Measurements from ENCODE around the gene ITPRID1. TPM values are rescaled to one million over a fixed set of nuclear protein-coding genes. Genes with fewer than 3 reads are reported as not detected.
"Not testable (repeated sequence)": the region's sequence is repeated elsewhere in the genome, so short reads cannot be mapped to it uniquely, and the experiment has no call there.

The ITPRID1 gene
- total RNA-seq, 1 donor from 2014 or later: not detected

- Histone ChIP-seq H3K27ac (no peak overlapping the region), H3K4me1 (no peaks in the 10 kb centered on the region), H3K36me3 (no peaks in the 10 kb centered on the region), H3K4me3 (no peak overlapping the region), H3K27me3 (no peaks in the 10 kb centered on the region), H3K9me3 (no peaks in the 10 kb centered on the region)
- intact Hi-C loops (cut with DNase I): no loop called here
- no peak for DNase-seq (ENCODE audit: low spot score in 2 of 2)
- TF ChIP-seq, protein P1, sequence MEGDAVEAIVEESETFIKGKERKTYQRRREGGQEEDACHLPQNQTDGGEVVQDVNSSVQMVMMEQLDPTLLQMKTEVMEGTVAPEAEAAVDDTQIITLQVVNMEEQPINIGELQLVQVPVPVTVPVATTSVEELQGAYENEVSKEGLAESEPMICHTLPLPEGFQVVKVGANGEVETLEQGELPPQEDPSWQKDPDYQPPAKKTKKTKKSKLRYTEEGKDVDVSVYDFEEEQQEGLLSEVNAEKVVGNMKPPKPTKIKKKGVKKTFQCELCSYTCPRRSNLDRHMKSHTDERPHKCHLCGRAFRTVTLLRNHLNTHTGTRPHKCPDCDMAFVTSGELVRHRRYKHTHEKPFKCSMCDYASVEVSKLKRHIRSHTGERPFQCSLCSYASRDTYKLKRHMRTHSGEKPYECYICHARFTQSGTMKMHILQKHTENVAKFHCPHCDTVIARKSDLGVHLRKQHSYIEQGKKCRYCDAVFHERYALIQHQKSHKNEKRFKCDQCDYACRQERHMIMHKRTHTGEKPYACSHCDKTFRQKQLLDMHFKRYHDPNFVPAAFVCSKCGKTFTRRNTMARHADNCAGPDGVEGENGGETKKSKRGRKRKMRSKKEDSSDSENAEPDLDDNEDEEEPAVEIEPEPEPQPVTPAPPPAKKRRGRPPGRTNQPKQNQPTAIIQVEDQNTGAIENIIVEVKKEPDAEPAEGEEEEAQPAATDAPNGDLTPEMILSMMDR (IDR thresholded peaks at IDR 0.05): no peak
These were observed 13.0 kb downstream of the ITPRID1 start for GRCh38 chr7:31526864-31527263.

DNA sequence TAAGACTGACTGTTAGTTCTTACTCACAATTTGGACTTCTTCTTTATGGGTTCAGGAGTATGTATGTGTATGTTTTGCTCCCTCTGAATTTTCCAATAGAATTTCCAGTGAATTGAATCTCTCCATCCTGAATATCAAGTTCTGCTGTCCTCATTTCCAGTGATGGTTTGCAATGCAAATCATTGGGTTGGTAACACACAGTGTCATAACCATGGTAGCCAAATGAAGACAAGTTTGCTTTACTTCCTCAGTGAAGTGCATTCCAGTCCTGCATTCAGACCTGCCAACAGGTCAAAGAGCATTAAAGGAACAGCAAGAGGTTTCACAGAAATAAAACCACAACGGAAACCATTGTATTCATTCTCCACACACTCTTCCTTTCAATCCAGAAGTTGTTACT is 15.2 kb downstream of the ITPRID1 start:
- no peaks in the 10 kb centered on the region for H3K4me1 ChIP-seq
- no peak overlapping the region for H3K27ac ChIP-seq
- no peak overlapping the region for H3K4me3 ChIP-seq
- H3K9me3 ChIP-seq: no peaks in the 10 kb centered on the region
- H3K36me3 ChIP-seq: no peaks in the 10 kb centered on the region
- TF ChIP-seq, protein P1 (IDR thresholded peaks at IDR 0.05): no peak
- H3K27me3 ChIP-seq: no peaks in the 10 kb centered on the region
- intact Hi-C loops (cut with DNase I): no loop called here
- DNase-seq (ENCODE audit: low spot score in 2 of 2): no peak

DNA sequence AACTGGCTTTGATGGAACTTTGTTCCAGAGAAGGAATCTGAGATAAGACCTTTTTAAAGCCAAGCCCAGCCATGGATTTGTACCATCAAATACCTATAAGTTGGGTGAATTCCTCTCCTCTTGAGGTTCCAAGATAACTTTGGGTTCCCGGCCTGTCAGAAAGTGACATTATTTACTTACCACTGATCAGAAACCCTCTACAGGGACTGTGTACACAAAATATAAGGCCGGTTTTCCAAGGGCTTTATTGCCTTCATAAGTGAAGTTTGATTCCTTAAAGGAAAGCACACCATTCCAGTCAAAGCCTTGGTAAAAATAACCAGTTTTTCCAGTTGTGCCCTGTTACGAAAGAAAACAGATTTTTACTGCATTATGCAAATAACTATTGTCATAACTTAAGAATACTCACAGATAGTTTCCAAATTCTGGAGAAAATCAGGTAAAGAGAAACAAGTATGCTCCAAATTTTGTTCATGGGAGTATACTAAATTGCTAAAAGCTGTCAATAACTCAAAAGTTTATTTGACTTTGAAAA is 26.8 kb downstream of the ITPRID1 start:
- H3K27ac ChIP-seq; H3K4me1 ChIP-seq; intact Hi-C loops (cut with DNase I); H3K4me3 ChIP-seq; H3K36me3 ChIP-seq; H3K27me3 ChIP-seq; DNase-seq (ENCODE audit: low spot score in 2 of 2); H3K9me3 ChIP-seq: not testable (repeated sequence)

- no peak overlapping the region for H3K27ac ChIP-seq
- TF ChIP-seq, protein P1 (IDR thresholded peaks at IDR 0.05): no peak
These were observed 31.7 kb downstream of the ITPRID1 start for GRCh38 chr7:31545549-31545948.

DNA sequence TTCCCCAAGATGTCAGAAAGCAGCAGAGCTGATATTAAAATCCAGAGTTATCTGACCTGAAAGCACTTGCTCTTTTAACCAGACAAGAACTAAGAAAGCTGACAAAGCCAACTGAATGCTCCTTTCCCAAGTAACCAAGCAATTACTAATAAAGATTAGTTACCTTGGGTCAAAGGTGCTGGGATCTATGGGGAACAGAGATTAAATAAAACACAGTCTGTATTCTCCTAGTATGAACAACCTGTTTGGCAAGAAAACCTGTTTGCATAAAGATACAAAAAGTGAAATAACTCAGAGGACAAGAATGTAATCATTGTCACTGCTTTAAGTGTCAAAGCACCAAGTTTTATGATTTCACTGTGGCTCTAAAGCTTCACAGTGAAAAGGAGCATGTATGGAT is 35.7 kb downstream of the ITPRID1 start:
- TF ChIP-seq, protein P1 (IDR thresholded peaks at IDR 0.05): no peak
- no peak for DNase-seq (ENCODE audit: low spot score in 2 of 2)
- Histone ChIP-seq H3K36me3 (no peaks in the 10 kb centered on the region), H3K27me3 (no peaks in the 10 kb centered on the region), H3K4me3 (no peak overlapping the region), H3K27ac (no peak overlapping the region), H3K9me3 (no peaks in the 10 kb centered on the region), H3K4me1 (no peaks in the 10 kb centered on the region)
- intact Hi-C loops (cut with DNase I): no loop called here

More at GRCh38 chr7:31545549-31545948, 31.7 kb downstream of the ITPRID1 start:
- intact Hi-C loops (cut with DNase I): no loop called here
- no peaks in the 10 kb centered on the region for H3K9me3 ChIP-seq
- no peaks in the 10 kb centered on the region for H3K36me3 ChIP-seq
- DNase-seq (ENCODE audit: low spot score in 2 of 2): no peak
- H3K4me3 ChIP-seq: no peak overlapping the region
- H3K27me3 ChIP-seq: no peaks in the 10 kb centered on the region
- no peaks in the 10 kb centered on the region for H3K4me1 ChIP-seq

DNA sequence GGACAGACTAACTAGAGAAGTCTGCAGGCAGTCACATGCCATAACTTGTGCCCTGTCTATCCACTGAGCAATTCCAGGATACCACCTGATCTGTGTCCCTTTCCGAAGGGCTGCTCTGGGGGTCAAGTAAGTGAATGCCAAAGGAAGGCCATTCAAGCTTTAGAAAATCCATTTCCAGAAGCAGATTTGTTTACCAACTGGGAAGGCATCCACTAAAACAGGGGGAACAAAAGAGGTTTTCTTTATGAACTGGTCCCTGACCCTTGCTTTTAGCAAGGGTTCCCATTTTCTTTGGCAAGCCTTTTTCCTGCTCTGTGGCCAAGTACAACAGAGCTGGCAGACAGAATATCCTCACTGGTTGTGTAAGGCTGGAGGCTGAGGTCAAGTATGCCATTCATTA is 36.5 kb downstream of the ITPRID1 start:
- H3K4me3 ChIP-seq: no peak overlapping the region
- no peak for DNase-seq (ENCODE audit: low spot score in 2 of 2)
- H3K27ac ChIP-seq: no peak overlapping the region
- no peaks in the 10 kb centered on the region for H3K4me1 ChIP-seq
- H3K27me3 ChIP-seq: no peaks in the 10 kb centered on the region
- no peaks in the 10 kb centered on the region for H3K9me3 ChIP-seq
- TF ChIP-seq, protein P1 (IDR thresholded peaks at IDR 0.05): no peak
- no peaks in the 10 kb centered on the region for H3K36me3 ChIP-seq
- intact Hi-C loops (cut with DNase I): no loop called here

Measured in ascending aorta (tissue), 2 donors.